Activated CD8-positive, alpha-beta memory T cell treated with anti-CD3 and anti-CD28 coated beads, Interleukin-2, amount 50 U/mL, for 1 hour (primary cell): ENCODE measurements around the gene ICAM4.
A peak's percentile ranks its signal among the peaks of the same experiment; 100 is the strongest.
"Not testable (repeated sequence)": the region's sequence is repeated elsewhere in the genome, so short reads cannot be mapped to it uniquely, and the experiment has no call there.

Source experiments
- DNase-seq: peaks from one replicate; pipeline ENCODE4 v3.0.0-alpha.2; 2020; ENCODE audit errors: extremely low read depth

The ICAM4 gene

DNA sequence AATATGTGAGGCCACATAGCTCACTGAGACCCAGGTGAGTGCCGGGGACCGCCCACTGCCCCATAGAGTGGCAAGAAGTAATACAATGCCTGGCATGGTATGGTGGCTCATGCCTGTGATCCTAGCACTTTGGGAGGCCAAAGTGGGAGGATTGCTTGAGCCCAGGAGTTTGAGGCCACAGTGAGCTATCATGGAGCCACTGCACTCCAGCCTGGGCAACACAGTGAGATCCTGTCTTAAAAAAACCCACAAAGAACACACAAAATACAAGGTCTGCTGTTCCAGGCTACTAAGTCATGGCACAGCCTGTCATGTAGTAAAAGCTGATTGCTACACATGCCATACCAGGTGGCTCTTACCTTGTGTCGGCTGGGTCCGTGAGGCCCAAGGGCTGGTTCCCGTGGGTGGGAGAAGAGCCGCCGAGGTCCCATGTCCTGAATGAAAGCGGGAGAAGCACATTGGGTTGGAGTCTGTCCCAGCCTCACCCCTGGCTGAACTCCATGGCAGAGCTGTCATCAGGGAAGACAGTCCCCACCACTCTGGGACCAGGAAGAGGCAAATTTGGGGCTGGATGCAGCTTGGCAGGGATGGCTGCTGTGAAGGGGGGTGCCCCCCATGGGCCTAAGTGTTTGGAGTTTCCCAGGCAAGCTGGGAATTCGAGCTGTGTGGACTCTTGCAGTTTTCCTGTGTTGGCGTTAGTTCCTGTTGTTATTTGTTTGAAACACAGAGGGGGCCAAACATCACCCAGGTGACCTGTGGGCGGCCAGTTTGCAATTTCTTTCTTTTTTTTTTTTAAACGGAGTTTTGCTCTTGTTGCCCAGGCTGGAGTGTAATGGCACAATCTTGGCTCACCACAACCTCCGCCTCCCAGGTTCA, 32.3 kb downstream of the ICAM4 start:
- DNase-seq, result no peak

- no peak for DNase-seq
Measured at GRCh38 chr19:10320602-10321416, 34.1 kb downstream of the ICAM4 start.

GRCh38 chr19:10321417-10321797, 34.7 kb downstream of the ICAM4 start:
- DNase-seq, result no peak

DNA sequence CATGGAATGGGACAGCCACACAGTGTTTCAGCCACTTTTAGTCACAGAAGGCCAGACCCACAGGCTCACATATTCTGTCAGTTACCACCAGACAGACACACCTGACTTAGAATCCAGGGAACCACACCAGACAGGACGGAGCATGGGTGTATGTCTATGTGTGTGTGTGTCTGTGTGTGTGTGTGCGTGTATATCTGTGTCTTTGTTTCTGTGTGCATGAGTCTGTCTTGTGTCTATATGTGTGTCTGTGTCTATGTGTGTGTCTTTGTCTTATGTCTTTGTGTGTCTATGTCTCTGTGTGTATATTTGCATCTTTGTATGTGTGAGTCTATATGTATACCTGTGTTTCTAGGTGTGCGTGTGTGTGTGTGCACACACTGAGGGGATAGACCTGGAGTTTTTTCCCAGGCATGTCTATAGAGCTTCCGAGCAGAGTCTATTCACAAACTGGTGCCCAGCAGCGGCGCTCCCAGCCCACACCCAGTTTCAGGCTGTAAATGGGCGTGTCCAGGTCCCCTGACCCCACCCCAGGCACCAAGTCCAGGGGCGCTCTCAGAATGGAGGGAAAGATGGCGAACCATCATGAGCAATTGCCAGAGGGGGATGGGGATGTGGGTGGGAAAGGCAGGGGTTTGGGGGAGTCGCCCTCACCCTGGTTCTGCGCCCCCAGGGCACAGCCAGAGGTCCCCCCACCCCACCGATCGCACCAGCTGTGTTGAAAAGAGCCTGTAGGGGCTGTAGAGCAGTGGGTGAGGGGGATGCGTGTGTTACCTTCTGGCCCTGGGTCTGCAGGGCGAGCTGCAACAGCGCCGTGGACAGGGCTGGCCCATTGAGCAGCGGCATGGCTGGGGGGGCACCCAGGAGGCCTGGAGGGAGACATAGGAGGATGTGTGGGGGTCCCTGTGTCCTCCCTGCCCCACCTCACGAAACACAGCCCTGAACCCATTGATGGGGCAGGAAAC, 35.4 kb downstream of the ICAM4 start:
- DNase-seq, result no peak

DNA sequence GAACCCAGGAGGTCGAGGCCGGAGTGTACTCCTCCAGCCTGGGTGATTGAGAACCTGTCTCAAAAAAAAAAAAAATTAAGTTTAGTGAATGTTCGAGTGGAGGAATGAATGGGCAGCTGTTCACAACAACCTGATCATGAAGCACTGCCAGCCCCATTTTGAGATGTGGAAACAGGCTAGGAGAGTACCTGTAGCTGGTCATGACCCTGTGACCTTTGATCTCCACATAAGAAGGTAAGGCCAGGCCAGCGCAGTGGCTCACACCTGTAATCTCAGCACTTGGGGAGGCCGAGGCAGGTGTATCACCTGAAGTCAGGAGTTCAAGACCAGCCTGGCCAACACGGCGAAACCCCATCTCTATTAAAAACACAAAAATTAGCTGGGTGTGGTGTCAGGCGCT, 39.0 kb downstream of the ICAM4 start:
- no peak for DNase-seq

GRCh38 chr19:10327793-10328192, 41.0 kb downstream of the ICAM4 start:
- DNase-seq, result no peak

GRCh38 chr19:10328558-10329429, 42.0 kb downstream of the ICAM4 start:
- DNase-seq, result no peak

DNA sequence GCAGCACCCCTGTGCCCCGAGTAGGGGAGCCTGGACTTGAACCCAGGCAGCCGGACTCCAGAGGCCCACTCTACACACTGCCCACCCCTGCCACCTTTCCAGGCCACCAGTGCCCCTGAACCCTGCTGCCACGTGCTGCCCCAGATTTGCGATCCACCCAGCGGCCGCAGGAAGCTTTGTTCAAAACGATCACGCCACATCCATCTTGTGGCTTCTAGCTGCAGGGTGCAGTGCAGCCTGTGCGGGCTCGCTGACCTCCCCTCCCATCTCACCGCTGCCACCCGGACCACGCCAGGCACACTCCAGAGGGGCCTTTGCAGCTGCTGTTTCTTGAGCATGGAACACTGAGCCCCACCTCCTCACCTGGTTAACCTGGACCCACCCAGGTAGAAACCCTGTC, 42.8 kb downstream of the ICAM4 start:
- DNase-seq, result no peak

- DNase-seq, result no peak
Measured at GRCh38 chr19:10332158-10332964, 45.6 kb downstream of the ICAM4 start.

- peak; percentile 93 for DNase-seq
Measured at GRCh38 chr19:10332965-10333757, 46.4 kb downstream of the ICAM4 start, which contains the start of gene RAVER1. TSS of gene RAVER1 (minus strand) at chr19:10333529. CDS start at chr19:10333507, 22 bp downstream.

DNA sequence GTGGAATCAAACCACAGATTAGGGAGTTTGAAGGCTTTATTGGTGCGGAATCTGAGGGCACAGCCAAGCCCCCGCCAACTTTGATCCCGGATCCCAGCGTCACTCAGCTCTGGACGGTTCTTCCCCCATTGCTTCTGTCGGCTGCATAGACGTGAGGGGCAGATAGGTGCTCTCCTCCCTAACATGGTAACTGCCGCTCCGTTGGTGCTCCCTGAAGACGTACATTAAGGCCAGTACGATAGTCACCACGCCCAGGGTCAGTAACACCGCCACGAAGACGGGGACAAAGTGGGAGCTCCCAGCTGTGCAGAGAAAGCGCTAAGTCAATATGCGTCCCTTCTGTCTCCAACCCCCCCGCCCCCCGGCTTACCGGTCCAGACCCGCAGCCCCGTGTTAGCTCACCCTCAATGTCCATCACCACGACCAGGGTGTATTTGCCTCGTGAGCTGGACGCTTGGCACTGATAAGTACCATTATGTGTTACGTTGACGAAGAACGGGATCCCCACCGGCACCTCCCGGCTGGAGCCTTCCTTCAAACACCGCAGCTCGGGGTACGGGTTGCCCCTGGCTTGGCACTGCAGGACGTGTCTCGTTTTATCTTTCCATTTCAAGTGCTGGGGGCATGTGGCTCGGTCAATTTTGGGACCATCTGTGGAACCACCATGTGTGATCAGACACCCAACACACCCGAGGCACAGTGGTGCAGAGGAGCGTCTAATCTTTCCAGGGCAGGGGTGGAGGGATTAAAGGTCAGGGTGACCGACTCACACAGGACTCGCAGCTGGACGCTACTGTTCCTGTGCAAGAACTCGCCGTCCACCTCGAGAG, 47.2 kb downstream of the ICAM4 start:
- no peak for DNase-seq

GRCh38 chr19:10334588-10335351, 48.0 kb downstream of the ICAM4 start:
- no peak for DNase-seq

DNA sequence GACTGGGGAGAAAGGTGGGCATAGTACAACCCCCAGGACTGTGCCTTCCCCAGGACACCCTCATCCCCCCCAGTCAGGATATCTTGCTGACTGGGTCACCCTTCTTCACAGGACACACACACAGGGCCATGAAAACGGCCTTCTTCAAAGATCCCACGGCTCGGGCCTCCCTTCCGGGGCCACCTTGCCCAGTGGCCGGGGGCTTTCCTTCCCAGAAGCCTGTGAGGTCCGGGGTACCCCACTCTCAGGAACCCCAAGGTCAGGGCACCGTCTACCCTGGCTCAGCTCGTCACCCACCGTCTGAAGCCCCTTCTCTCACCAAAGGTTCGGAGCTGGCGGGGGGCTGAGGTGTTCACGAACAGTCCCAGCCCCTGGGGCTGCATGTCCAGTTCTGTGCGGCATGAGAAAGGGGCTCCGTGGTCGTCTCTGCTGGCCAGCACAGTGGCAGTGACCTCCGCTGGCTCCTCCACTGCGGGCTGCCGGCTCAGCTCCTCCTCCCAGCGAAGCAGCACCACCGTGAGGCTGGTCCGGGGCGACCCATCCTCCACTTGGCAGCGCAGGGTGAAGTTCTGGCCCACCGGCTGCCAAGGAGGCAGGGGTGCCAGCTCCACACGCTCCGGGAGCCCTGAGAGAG, 48.7 kb downstream of the ICAM4 start:
- no peak for DNase-seq

DNA sequence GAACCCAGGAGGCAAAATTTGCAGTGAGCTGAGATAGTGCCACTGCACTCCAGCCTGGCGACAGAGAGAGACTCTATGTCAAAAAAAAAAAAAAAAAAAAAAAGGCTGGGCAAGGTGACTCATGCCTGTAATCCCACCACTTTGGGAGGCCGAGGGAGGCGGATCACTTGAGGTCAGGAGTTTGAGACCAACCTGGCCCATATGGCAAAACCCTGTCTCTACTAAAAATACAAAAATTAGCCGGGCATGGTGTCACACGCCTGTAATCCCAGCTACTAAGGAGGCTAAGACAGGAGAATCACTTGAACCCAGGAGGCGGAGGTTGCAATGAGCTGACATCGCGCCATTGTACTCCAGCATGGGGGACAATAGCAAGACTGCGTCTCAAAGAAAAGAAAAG, 50.0 kb downstream of the ICAM4 start:
- not testable (repeated sequence) for DNase-seq
